Measurements from ENCODE around the gene TBX2. TPM values are rescaled to one million over a fixed set of nuclear protein-coding genes. Genes with fewer than 3 reads are reported as not detected.

The TBX2 gene
- total RNA-seq, 1 donor from 2014 or later, result 8.6 TPM

DNA sequence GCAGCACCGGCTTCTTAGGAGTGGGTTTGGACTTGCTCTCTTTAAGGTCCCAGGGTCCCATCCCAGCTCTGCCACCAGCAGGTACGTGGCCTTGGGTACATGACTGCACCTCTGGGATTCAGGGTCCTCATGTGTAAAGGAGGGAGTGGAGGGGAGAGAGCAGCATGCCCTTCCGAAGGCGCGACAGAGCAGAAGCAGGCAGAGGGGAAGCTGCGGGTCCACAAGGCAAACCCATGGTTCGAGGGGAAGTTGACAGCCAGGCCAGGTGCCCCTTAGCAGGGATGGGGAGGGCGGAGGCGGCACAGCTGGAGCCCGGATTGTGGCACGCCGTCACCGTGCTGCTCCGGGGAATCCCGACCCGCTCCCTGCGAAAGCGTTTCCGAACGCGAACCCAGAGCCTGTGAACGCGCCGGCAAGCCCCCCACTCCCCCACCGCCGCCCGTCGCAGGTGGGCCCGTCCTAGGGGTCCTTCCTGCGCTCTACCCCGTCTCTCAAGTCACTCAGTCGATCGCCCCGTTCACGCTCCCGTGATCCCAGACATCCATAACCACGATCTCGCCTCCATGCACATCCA, 4.1 kb upstream of the TBX2 start:
- Mint-ChIP-seq H3K27ac (ENCODE audit: unreplicated experiment) (no peak overlapping the region), H3K36me3 (ENCODE audit: low read depth) (no peaks in the 10 kb centered on the region), H3K27me3 (ENCODE audit: low read depth) (peaks cover 8% of the 10 kb centered on the region), H3K9me3 (ENCODE audit: low read depth) (no peaks in the 10 kb centered on the region), H3K4me1 (ENCODE audit: low read depth) (peaks cover 15% of the 10 kb centered on the region), H3K4me3 (ENCODE audit: unreplicated experiment) (no peak overlapping the region)
- DNase-seq (ENCODE audit: low spot score), result no peak
- TF ChIP-seq, protein P1, sequence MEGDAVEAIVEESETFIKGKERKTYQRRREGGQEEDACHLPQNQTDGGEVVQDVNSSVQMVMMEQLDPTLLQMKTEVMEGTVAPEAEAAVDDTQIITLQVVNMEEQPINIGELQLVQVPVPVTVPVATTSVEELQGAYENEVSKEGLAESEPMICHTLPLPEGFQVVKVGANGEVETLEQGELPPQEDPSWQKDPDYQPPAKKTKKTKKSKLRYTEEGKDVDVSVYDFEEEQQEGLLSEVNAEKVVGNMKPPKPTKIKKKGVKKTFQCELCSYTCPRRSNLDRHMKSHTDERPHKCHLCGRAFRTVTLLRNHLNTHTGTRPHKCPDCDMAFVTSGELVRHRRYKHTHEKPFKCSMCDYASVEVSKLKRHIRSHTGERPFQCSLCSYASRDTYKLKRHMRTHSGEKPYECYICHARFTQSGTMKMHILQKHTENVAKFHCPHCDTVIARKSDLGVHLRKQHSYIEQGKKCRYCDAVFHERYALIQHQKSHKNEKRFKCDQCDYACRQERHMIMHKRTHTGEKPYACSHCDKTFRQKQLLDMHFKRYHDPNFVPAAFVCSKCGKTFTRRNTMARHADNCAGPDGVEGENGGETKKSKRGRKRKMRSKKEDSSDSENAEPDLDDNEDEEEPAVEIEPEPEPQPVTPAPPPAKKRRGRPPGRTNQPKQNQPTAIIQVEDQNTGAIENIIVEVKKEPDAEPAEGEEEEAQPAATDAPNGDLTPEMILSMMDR (IDR thresholded peaks at IDR 0.05), result no peak

DNA sequence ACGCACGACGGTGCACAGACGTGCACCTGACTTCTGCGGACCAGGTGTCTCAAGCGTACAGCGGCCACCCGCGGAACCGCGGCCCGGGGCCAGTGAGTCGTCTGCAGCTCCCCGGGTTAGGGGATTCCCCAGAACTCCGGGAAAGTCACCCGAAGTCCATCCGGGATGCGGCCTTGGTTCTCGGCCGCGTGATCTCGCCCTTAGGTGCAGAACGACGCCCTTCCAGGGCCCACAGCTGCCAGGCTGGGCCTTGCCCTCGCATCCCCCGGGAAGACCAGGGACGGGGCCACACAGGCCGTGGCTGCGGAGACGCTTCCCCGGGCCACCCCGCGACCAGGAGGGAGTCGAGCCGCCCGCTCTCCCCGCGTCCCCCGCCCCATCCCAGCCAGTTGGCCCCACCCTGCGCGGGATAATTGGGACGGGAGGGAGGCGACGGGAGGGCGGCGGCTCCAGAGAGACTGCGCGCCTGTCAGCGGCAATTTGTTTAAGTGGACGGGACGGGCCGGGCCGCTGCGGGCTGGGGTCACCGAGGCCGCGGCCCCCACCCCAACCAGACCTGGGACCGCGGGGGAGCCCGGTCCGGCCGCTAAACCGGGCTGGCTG, 3.6 kb upstream of the TBX2 start:
- no peaks in the 10 kb centered on the region for H3K9me3 Mint-ChIP-seq (ENCODE audit: low read depth)
- peaks cover 8% of the 10 kb centered on the region for H3K27me3 Mint-ChIP-seq (ENCODE audit: low read depth)
- H3K4me3 Mint-ChIP-seq (ENCODE audit: unreplicated experiment), result no peak overlapping the region
- no peak overlapping the region for H3K27ac Mint-ChIP-seq (ENCODE audit: unreplicated experiment)
- H3K4me1 Mint-ChIP-seq (ENCODE audit: low read depth), result peaks cover 16% of the 10 kb centered on the region
- H3K36me3 Mint-ChIP-seq (ENCODE audit: low read depth), result no peaks in the 10 kb centered on the region
- TF ChIP-seq, protein P1 (IDR thresholded peaks at IDR 0.05), result no peak
- no peak for DNase-seq (ENCODE audit: low spot score)

DNA sequence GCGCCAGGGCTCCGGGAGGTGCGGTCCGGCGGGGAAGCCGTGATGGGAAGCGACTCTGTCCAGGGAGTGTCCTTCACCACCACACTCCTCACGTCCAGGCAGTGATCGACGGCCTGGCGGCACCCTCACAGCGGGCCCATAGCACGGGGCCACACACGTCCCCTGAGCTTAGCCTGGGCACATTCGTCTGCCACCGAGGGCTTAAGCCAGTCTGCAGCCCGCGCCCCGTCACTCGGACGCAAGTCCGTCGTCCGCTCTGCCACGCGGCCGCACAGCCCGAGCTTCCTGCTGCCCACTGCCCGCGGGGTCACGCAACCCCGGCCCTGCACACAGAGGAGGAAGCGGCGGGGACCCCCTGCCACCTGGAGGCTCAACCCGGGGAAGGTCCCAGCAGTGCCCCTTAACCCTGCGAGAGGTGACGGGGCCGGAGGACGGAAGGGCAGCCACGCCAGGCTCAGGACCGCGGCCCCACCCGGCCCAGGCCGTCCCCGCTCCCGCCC, 3.0 kb upstream of the TBX2 start:
- H3K4me3 Mint-ChIP-seq (ENCODE audit: unreplicated experiment), result peak overlapping the region; percentile 28
- no peaks in the 10 kb centered on the region for H3K9me3 Mint-ChIP-seq (ENCODE audit: low read depth)
- no peak for DNase-seq (ENCODE audit: low spot score)
- TF ChIP-seq, protein P1 (IDR thresholded peaks at IDR 0.05), result no peak
- no peak overlapping the region for H3K27ac Mint-ChIP-seq (ENCODE audit: unreplicated experiment)
- peaks cover 22% of the 10 kb centered on the region for H3K4me1 Mint-ChIP-seq (ENCODE audit: low read depth)
- H3K36me3 Mint-ChIP-seq (ENCODE audit: low read depth), result no peaks in the 10 kb centered on the region
- peaks cover 8% of the 10 kb centered on the region for H3K27me3 Mint-ChIP-seq (ENCODE audit: low read depth)

DNA sequence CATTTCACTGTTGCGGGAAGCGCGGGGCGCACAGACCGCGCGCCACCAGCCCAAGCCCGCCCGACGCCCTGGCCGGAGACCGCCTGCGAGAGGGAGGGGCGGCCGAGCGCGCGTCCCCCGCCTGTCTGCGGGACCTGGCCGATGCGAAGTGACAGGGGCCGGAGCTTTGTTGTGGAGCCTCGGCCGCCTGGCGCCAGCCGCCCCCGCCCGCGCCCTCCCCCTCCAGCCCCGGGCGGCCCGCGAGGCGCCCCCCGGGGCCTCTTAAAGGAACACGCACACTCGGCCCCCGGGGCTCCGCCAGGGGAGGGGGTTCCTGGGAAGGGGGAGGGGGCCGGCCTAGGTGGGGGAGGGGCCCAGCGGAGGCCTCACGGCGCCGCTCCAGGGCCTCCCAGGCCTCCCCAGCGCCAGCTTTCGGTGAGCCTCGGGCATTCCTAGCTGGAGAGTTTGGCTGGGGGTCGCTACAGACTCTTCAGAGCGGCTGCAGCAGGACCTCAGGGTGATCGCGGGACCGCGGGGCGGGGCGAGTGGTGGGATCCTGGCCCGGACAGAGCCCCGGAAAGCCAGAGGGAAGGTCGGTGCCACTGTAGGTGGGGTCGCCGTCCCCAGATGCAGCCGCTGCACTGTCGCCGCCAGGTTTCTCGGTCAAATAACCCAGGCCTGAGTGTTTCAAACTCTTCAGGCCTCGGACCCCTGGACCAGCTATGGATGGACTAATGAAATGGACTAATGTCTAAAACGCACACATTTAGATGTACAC, 2.4 kb upstream of the TBX2 start:
- TF ChIP-seq, protein P1 (IDR thresholded peaks at IDR 0.05), result peak; percentile 35
- no peak overlapping the region for H3K27ac Mint-ChIP-seq (ENCODE audit: unreplicated experiment)
- no peaks in the 10 kb centered on the region for H3K9me3 Mint-ChIP-seq (ENCODE audit: low read depth)
- H3K4me3 Mint-ChIP-seq (ENCODE audit: unreplicated experiment), result peak overlapping the region; percentile 80
- no peak for DNase-seq (ENCODE audit: low spot score)
- peaks cover 8% of the 10 kb centered on the region for H3K27me3 Mint-ChIP-seq (ENCODE audit: low read depth)
- no peaks in the 10 kb centered on the region for H3K36me3 Mint-ChIP-seq (ENCODE audit: low read depth)
- peaks cover 22% of the 10 kb centered on the region for H3K4me1 Mint-ChIP-seq (ENCODE audit: low read depth)

DNA sequence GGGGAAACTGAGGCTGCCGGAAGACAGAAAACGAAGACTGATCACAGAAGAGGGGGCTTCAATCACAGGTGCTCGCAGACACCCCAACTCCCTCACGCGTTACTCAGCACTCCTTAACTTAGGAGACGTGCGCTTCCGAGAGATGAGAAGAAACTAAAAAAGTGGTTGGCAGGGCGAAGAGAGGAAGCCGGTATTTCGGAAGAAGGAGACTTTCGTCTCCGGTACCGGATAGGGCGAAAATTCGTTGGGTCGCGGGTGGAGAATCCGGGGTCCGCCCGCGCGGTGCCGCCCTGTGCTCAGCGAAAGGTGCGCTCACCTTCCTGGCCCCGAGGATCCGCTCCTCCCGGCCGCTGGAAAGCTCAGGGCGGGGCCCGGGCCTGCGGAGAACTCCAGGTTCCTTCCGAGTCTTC, 917 bp upstream of the TBX2 start:
- DNase-seq (ENCODE audit: low spot score), result no peak
- H3K9me3 Mint-ChIP-seq (ENCODE audit: low read depth), result no peaks in the 10 kb centered on the region
- TF ChIP-seq, protein P1 (IDR thresholded peaks at IDR 0.05), result no peak
- H3K4me1 Mint-ChIP-seq (ENCODE audit: low read depth), result peaks cover 26% of the 10 kb centered on the region
- H3K27ac Mint-ChIP-seq (ENCODE audit: unreplicated experiment), result peak overlapping the region; percentile 9
- H3K36me3 Mint-ChIP-seq (ENCODE audit: low read depth), result peaks cover 5% of the 10 kb centered on the region
- H3K4me3 Mint-ChIP-seq (ENCODE audit: unreplicated experiment), result peak overlapping the region; percentile 80
- peaks cover 8% of the 10 kb centered on the region for H3K27me3 Mint-ChIP-seq (ENCODE audit: low read depth)
